ENCODE results near the gene CPT1A. TPM values are rescaled to one million over a fixed set of nuclear protein-coding genes. Genes with fewer than 3 reads are reported as not detected.

The CPT1A gene
- total RNA-seq, 1 experiment from 2014 or later: 36.3 TPM

DNA sequence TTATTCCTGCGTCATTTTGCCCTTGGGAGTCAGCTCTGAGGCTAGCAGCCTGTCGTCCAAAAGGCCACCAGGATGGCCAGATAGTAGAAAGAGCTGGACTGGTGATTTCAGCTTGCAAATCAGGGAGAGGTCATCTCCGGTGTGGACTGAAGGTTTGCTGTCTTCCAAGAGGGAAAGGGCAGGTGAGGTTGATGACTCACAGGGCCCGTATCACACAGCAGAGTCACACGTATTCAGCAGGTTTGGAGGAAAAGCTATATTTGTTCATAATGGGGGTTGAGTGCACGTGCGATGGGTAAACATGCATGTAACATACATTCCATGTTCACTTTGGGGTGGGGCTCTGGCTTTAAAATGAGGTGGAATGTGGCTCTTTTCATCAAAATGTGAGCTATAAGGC is 36.3 kb upstream of the CPT1A start:
- no peaks in the 10 kb centered on the region for H3K27me3 ChIP-seq (ENCODE audit: insufficient read depth, low read depth)
- no peaks in the 10 kb centered on the region for H3K79me2 ChIP-seq (ENCODE audit: low read depth)
- no peaks in the 10 kb centered on the region for H3F3A ChIP-seq (ENCODE audit: insufficient read depth, low read depth)
- no peak overlapping the region for H2AFZ ChIP-seq
- intact Hi-C loops (cut with micrococcal nuclease; ENCODE audit: unreplicated experiment): no loop called here
- no peaks in the 10 kb centered on the region for H3K36me3 ChIP-seq (ENCODE audit: low read depth)
- H3K4me2 ChIP-seq: no peak overlapping the region
- no peaks in the 10 kb centered on the region for H4K20me1 ChIP-seq (ENCODE audit: insufficient read depth)
- no peaks in the 10 kb centered on the region for H3K9me3 ChIP-seq (ENCODE audit: insufficient read depth, low read depth)
- POLR2A ChIA-PET (ENCODE audit: unreplicated experiment): interaction anchor here (0.7 kb wide), 2 partner anchors 24 to 384 kb away, joined by 3 to 6 read pairs; no protein-coding TSS in a partner anchor
- no peaks in the 10 kb centered on the region for H3K9me2 ChIP-seq (ENCODE audit: insufficient read depth)
- BruUV-seq (replicated peaks): no TSS peak
- H3K4me1 ChIP-seq (replicated peaks; ENCODE audit: insufficient read depth): 0 out of 2 replicates have a peak, but pooled peaks cover 9% of the 10 kb centered on the region
- CTCF ChIA-PET: interaction anchor here (1.0 kb wide), 1 partner anchor 26 kb away, joined by 4 read pairs; no protein-coding TSS in a partner anchor
- peak; percentile 31 to 46 for DNase-seq
- no peak overlapping the region for H3K27ac ChIP-seq
- TF ChIP-seq CTCF (conservative IDR thresholded peaks at IDR 0.05) (no peak), EZH2 (IDR thresholded peaks at IDR 0.05; ENCODE audit: low read depth) (no peak)
- no peak overlapping the region for H3K4me3 ChIP-seq

DNA sequence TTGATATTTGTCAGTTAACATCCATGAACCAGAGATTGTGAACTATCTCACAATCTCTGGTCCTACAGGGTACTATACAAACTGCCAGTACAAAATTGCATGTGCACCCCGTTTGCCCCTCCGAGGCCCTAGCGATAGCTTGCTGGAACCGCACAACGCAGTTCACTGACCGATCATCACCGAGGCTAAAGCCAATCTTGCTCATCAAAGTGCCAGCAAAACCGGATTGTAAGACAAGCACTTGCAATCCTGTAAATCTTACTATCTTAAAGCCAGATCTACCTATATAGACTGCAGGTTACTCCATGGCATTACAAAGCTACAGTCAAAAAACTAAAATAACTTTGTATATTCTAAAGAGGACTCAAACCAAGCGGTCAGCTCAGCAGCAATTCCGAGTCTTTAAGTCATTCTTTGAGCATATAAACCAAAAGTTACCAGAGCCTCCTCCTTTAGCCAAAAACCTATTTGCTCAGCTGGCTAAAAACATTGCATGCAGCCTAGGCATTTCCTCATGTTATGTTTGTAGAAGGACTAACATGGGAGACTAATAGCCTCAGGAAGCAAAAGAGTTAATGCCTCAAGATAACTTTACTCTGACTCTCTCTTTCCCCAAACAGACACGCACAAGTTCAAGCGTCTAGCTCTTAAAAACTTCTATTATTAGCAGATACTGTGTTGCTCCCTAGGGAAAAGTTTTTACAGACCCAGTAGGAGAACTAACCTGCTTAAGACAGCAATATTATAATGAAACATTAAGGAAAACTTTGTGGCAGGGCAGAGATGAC is 30.7 kb upstream of the CPT1A start:
- no peaks in the 10 kb centered on the region for H3K9me3 ChIP-seq (ENCODE audit: insufficient read depth, low read depth)
- no TSS peak for BruUV-seq (replicated peaks)
- H3K4me3 ChIP-seq: no peak overlapping the region
- no peaks in the 10 kb centered on the region for H3F3A ChIP-seq (ENCODE audit: insufficient read depth, low read depth)
- H3K27me3 ChIP-seq (ENCODE audit: insufficient read depth, low read depth): no peaks in the 10 kb centered on the region
- H3K27ac ChIP-seq: no peak overlapping the region
- no peaks in the 10 kb centered on the region for H3K9me2 ChIP-seq (ENCODE audit: insufficient read depth)
- no peak overlapping the region for H3K4me2 ChIP-seq
- peak in 1 of 2 experiments; percentile 49 for DNase-seq
- intact Hi-C loops (cut with micrococcal nuclease; ENCODE audit: unreplicated experiment): no loop called here
- POLR2A ChIA-PET (ENCODE audit: unreplicated experiment): no interaction called here
- CTCF ChIA-PET: no interaction called here
- H3K79me2 ChIP-seq (ENCODE audit: low read depth): no peaks in the 10 kb centered on the region
- H2AFZ ChIP-seq: no peak overlapping the region
- no peaks in the 10 kb centered on the region for H3K4me1 ChIP-seq (replicated peaks; ENCODE audit: insufficient read depth)
- no peaks in the 10 kb centered on the region for H4K20me1 ChIP-seq (ENCODE audit: insufficient read depth)
- TF ChIP-seq EZH2 (IDR thresholded peaks at IDR 0.05; ENCODE audit: low read depth) (no peak), CTCF (conservative IDR thresholded peaks at IDR 0.05) (no peak)
- H3K36me3 ChIP-seq (ENCODE audit: low read depth): no peaks in the 10 kb centered on the region

GRCh38 chr11:68870470-68870869 is 28.8 kb upstream of the CPT1A start:
- CTCF ChIA-PET: interaction anchor here (0.6 kb wide), 1 partner anchor 286 kb away, joined by 4 read pairs; no protein-coding TSS in a partner anchor
- Histone ChIP-seq H3K4me1 (replicated peaks; ENCODE audit: insufficient read depth) (no peaks in the 10 kb centered on the region), H3K9me2 (ENCODE audit: insufficient read depth) (no peaks in the 10 kb centered on the region), H3F3A (ENCODE audit: insufficient read depth, low read depth) (no peaks in the 10 kb centered on the region), H3K4me3 (peak overlapping the region; percentile 31; the same call in 1 of the 2 replicates), H3K79me2 (ENCODE audit: low read depth) (no peaks in the 10 kb centered on the region), H3K27ac (no peak overlapping the region), H3K36me3 (ENCODE audit: low read depth) (no peaks in the 10 kb centered on the region), H3K9me3 (ENCODE audit: insufficient read depth, low read depth) (no peaks in the 10 kb centered on the region), H3K27me3 (ENCODE audit: insufficient read depth, low read depth) (no peaks in the 10 kb centered on the region), H4K20me1 (ENCODE audit: insufficient read depth) (no peaks in the 10 kb centered on the region), H3K4me2 (peak overlapping the region; percentile 71), H2AFZ (peak overlapping the region; percentile 66; the same call in 1 of the 2 replicates)
- peak in 1 of 2 experiments; percentile 29 for DNase-seq
- POLR2A ChIA-PET (ENCODE audit: unreplicated experiment): no interaction called here
- intact Hi-C loops (cut with micrococcal nuclease; ENCODE audit: unreplicated experiment): no loop called here
- no peak for TF ChIP-seq CTCF (conservative IDR thresholded peaks at IDR 0.05)
- TF ChIP-seq EZH2 (IDR thresholded peaks at IDR 0.05; ENCODE audit: low read depth): no peak
- no TSS peak for BruUV-seq (replicated peaks)

All from PC-9 (cell line).